Loucy (cell line): Measurements from ENCODE around the gene OR7A5.
"Not testable (repeated sequence)": the region's sequence is repeated elsewhere in the genome, so short reads cannot be mapped to it uniquely, and the experiment has no call there.

Source experiments
- H2AFZ ChIP-seq: fragments of 200-600 bp; sonication (generic); 2 replicates; pipeline ENCODE4 v1.6.0; 2016; ENCODE audit warnings: antibody characterized with exemption, mild to moderate bottlenecking, low read length, moderate library complexity
- H3F3A ChIP-seq: fragments of 200-600 bp; 2 replicates; pipeline ENCODE4 v1.6.0; 2016; ENCODE audit warnings: antibody characterized with exemption, low read depth, mild to moderate bottlenecking
- H3K27me3 ChIP-seq: fragments of 200-600 bp; sonication (generic); 2 replicates; pipeline ENCODE4 v1.6.1; 2014; ENCODE audit warnings: low read length, mild to moderate bottlenecking; ENCODE audit not compliant: insufficient read depth, poor library complexity, severe bottlenecking
- H3K36me3 ChIP-seq: fragments of 200-600 bp; sonication (generic); 2 replicates; pipeline ENCODE4 v1.6.1; 2016; ENCODE audit warnings: low read length; ENCODE audit not compliant: insufficient read depth
- H3K4me1 ChIP-seq: fragments of 200-600 bp; sonication (generic); 2 replicates; pipeline ENCODE4 v1.5.1; 2014; ENCODE audit warnings: low read length, mild to moderate bottlenecking; ENCODE audit not compliant: insufficient read depth, poor library complexity, severe bottlenecking
- H3K4me2 ChIP-seq: fragments of 200-600 bp; sonication (generic); 2 replicates; pipeline ENCODE4 v1.6.0; 2014; ENCODE audit warnings: antibody characterized with exemption, low read length, low read depth, mild to moderate bottlenecking; ENCODE audit not compliant: poor library complexity, severe bottlenecking
- H3K4me3 ChIP-seq: fragments of 200-600 bp; sonication (generic); 2 replicates; pipeline ENCODE4 v1.5.1; 2014; ENCODE audit warnings: low read length, mild to moderate bottlenecking, mixed read lengths; ENCODE audit not compliant: poor library complexity, severe bottlenecking
- H3K79me2 ChIP-seq: fragments of 200-600 bp; sonication (generic); 2 replicates; pipeline ENCODE4 v1.6.1; 2014; ENCODE audit warnings: low read length; ENCODE audit not compliant: insufficient read depth
- H3K9ac ChIP-seq: fragments of 200-600 bp; sonication (generic); 2 replicates; pipeline ENCODE4 v1.6.0; 2014; ENCODE audit warnings: mild to moderate bottlenecking, low read depth, low read length, moderate library complexity; ENCODE audit not compliant: poor library complexity, severe bottlenecking
- H3K9me2 ChIP-seq: fragments of 200-600 bp; sonication (generic); replicated peaks from 2 replicates; pipeline ENCODE4 v1.6.1; 2016; ENCODE audit warnings: low read depth, low read length, mixed read lengths
- H3K9me3 ChIP-seq: fragments of 200-600 bp; sonication (generic); 2 replicates; pipeline ENCODE4 v1.6.1; 2014; ENCODE audit warnings: mild to moderate bottlenecking, antibody characterized with exemption, low read length, low read depth; ENCODE audit not compliant: insufficient read depth
- H4K20me1 ChIP-seq: fragments of 200-600 bp; sonication (generic); 2 replicates; pipeline ENCODE4 v1.6.0; 2014; ENCODE audit warnings: antibody characterized with exemption, low read length, mild to moderate bottlenecking; ENCODE audit not compliant: insufficient read depth, poor library complexity, severe bottlenecking
- CTCF ChIP-seq: fragments of 200-600 bp; sonication (generic); conservative IDR thresholded peaks from 2 replicates; pipeline ENCODE4 v1.5.1; 2014; ENCODE audit warnings: mild to moderate bottlenecking, antibody characterized with exemption, low read length
- EZH2phosphoT487 ChIP-seq: fragments of 200-600 bp; IDR thresholded peaks from 2 replicates; pipeline ENCODE4 v1.6.1; 2018; ENCODE audit warnings: antibody characterized with exemption, mild to moderate bottlenecking, moderate library complexity, borderline replicate concordance

Gene OR7A5

DNA sequence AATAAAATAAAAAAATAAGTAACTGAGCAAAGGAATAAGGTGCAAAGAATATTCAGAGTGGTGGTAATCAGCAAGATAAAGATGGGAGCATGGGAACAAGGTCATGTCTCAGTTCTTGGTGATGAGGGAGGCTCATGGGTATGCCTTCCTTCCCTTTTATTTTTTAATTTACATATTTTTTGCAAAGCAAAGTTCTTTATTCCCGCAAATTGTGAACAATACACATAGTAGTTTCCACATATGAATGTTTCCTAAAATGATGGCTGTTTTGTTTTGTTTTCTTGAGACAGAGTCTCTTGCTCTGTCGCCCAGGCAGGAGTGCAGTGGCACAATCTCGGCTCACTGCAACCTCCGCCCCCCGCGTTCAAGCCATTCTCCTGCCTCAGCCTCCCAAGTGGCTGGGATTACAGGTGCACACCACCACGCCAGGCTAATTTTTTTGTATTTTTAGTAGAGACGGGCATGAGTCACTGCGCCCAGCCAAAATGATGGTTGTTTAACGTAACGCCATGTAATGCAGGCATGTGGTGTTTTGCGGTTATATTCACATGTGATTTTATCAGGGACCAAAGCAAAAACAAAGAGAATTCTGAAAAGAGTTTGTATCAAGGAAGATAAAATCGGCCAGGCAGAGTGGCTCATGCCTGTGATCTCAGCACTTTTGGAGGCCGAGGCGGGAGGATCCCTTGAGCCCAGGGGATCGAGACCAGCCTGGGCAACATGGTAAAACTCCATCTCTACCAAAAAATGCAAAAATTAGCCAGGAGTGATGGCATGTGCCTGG lies 52.2 kb downstream of the OR7A5 start:
- Histone ChIP-seq H3K4me1 (peaks cover 4% of the 10 kb centered on the region), H3K4me3 (no peak overlapping the region), H3K4me2 (no peak overlapping the region), H3F3A (no peaks in the 10 kb centered on the region; the same call in 1 of the 2 replicates), H2AFZ (no peak overlapping the region), H3K9me2 (no peaks in the 10 kb centered on the region), H3K27me3 (no peaks in the 10 kb centered on the region), H4K20me1 (no peaks in the 10 kb centered on the region), H3K79me2 (no peaks in the 10 kb centered on the region), H3K9me3 (no peaks in the 10 kb centered on the region), H3K9ac (no peak overlapping the region), H3K36me3 (no peaks in the 10 kb centered on the region)
- TF ChIP-seq CTCF (no peak), EZH2phosphoT487 (no peak)

GRCh38 chr19:14781713-14782536 lies 53.1 kb downstream of the OR7A5 start:
- not testable (repeated sequence) for H3F3A ChIP-seq, H3K9ac ChIP-seq, H4K20me1 ChIP-seq, H3K79me2 ChIP-seq, H3K27me3 ChIP-seq, H3K4me1 ChIP-seq, H3K4me3 ChIP-seq, H3K36me3 ChIP-seq, H2AFZ ChIP-seq, H3K4me2 ChIP-seq, H3K9me2 ChIP-seq, H3K9me3 ChIP-seq

GRCh38 chr19:14780622-14781225 lies 54.3 kb downstream of the OR7A5 start:
- not testable (repeated sequence) for H3K4me2 ChIP-seq, H3K9ac ChIP-seq, H3K27me3 ChIP-seq, H3K9me2 ChIP-seq, H3K79me2 ChIP-seq, H3K4me1 ChIP-seq, H3K4me3 ChIP-seq, H3K9me3 ChIP-seq, H4K20me1 ChIP-seq, H3K36me3 ChIP-seq, H2AFZ ChIP-seq, H3F3A ChIP-seq

DNA sequence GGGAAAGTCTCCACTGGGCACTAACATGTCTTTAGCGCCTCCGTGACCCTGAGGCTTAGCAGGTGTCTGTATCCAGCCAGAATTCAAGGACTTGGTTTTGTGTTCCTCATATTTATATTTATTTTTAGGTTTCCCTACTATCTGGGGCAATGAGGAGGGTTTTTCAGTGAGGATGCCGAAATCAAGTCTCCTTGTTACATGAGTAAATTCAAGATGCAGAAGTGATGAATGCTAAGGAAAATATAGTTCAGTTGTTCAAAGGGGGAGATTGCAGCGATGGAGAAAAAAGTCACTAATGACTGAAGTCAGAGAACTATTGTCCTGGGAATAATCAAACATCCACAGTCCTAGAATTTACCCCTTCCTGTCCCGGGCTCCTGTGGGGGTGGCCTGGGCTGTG lies 55.8 kb downstream of the OR7A5 start:
- peaks cover 9% of the 10 kb centered on the region for H3K79me2 ChIP-seq
- H2AFZ ChIP-seq, result no peak overlapping the region
- no peaks in the 10 kb centered on the region for H3K9me3 ChIP-seq
- H3F3A ChIP-seq, result peaks cover 2% of the 10 kb centered on the region; the same call in 1 of the 2 replicates
- H3K4me1 ChIP-seq, result peaks cover 8% of the 10 kb centered on the region
- peaks cover 9% of the 10 kb centered on the region for H4K20me1 ChIP-seq
- no peak overlapping the region for H3K9ac ChIP-seq
- H3K4me3 ChIP-seq, result no peak overlapping the region
- TF ChIP-seq EZH2phosphoT487 (no peak), CTCF (no peak)
- H3K27me3 ChIP-seq, result no peaks in the 10 kb centered on the region
- no peaks in the 10 kb centered on the region for H3K9me2 ChIP-seq
- H3K36me3 ChIP-seq, result no peaks in the 10 kb centered on the region
- no peak overlapping the region for H3K4me2 ChIP-seq

DNA sequence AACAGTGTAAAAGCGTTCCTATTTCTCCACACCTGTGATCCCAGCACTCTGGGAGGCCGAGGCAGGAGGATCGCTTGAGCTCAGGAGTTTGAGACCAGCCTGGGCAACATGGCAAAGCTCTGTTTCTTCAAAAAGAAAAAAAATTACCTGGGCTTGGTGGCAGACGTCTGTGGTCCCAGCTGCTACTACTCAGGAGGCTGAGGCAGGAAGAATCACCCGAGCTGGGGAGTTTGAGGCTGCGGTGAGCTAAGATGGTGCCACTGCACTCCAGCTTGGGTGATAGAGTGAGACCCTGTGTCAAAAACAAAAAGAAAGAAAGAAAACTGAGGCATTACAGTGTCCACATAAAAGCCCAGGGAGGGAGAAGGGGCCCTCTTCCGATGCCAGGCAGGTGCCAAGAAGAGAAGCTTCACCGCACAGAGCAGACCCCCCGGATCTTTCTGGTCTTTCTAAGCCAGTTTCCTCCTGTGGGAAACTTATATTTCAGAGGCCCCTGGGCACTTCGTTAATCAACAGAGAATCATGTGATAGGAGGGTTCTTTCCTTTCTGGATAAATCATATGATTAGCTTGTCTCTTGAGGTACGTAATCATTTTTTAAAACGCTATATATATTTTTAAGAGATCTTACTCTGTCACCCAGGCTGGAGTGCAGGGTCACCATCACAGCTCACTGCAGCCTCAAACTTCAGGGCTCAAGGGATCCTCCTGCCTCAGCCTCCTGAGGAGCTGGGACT lies 56.7 kb downstream of the OR7A5 start, which contains the start of gene ADGRE2:
Gene ADGRE2, minus strand, starts transcription at position 451 of the 736 bp plus-strand sequence. CDS start 1,804 bp downstream, outside the sequence.
- not testable (repeated sequence) for H3K4me1 ChIP-seq, H3K4me3 ChIP-seq, H2AFZ ChIP-seq, H4K20me1 ChIP-seq, H3K36me3 ChIP-seq, H3K9me2 ChIP-seq, H3K9me3 ChIP-seq, H3K9ac ChIP-seq, H3K4me2 ChIP-seq, H3F3A ChIP-seq, H3K27me3 ChIP-seq
- H3K79me2 ChIP-seq, result peaks cover 16% of the 10 kb centered on the region
